Osteocyte (in vitro differentiated cells): ENCODE data around the gene KANK3. TPM values are rescaled to one million over a fixed set of nuclear protein-coding genes. Genes with fewer than 3 reads are reported as not detected.

Source experiments
- DNase-seq: peaks from one replicate; pipeline ENCODE4 v3.0.0; 2021; ENCODE audit warnings: mixed read lengths; ENCODE audit not compliant: unreplicated experiment; ENCODE audit errors: extremely low spot score
- H3K27ac Mint-ChIP-seq: one replicate; pipeline ENCODE4 v1.8.0; 2021; ENCODE audit warnings: mild to moderate bottlenecking, mixed read lengths; ENCODE audit not compliant: unreplicated experiment
- H3K27me3 Mint-ChIP-seq: one replicate; pipeline ENCODE4 v1.8.0; 2021; ENCODE audit warnings: mixed read lengths; ENCODE audit not compliant: unreplicated experiment
- H3K36me3 Mint-ChIP-seq: one replicate; pipeline ENCODE4 v1.8.0; 2021; ENCODE audit warnings: mixed read lengths; ENCODE audit not compliant: unreplicated experiment
- H3K4me1 Mint-ChIP-seq: one replicate; pipeline ENCODE4 v1.8.0; 2021; ENCODE audit warnings: mixed read lengths; ENCODE audit not compliant: unreplicated experiment
- H3K4me3 Mint-ChIP-seq: one replicate; pipeline ENCODE4 v1.8.0; 2021; ENCODE audit warnings: mild to moderate bottlenecking, moderate library complexity, mixed read lengths; ENCODE audit not compliant: unreplicated experiment
- H3K9me3 Mint-ChIP-seq: one replicate; pipeline ENCODE4 v1.8.0; 2021; ENCODE audit warnings: mixed read lengths; ENCODE audit not compliant: unreplicated experiment
- CTCF ChIP-seq: fragments of 200-600 bp; sonication (generic); IDR thresholded peaks from 2 replicates; pipeline ENCODE4 v1.5.0; 2021; ENCODE audit warnings: antibody characterized with exemption, mild to moderate bottlenecking, moderate library complexity
- total RNA-seq: library from RNA; stranded (reverse); gene quantifications from 2 replicates; pipeline ENCODE4 v1.2.1, GENCODE V29; 2021

Gene KANK3
- total RNA-seq, 1 donor from 2014 or later, result 0.30 TPM

- H3K27me3 Mint-ChIP-seq, result peaks cover 5% of the 10 kb centered on the region
- no peak overlapping the region for H3K4me3 Mint-ChIP-seq
- H3K27ac Mint-ChIP-seq, result no peak overlapping the region
- no peaks in the 10 kb centered on the region for H3K9me3 Mint-ChIP-seq
- TF ChIP-seq CTCF, result no peak
- peaks cover 8% of the 10 kb centered on the region for H3K36me3 Mint-ChIP-seq
- DNase-seq, result no peak
- H3K4me1 Mint-ChIP-seq, result peaks cover 31% of the 10 kb centered on the region
Observed at GRCh38 chr19:8324186-8325050, 18.6 kb downstream of the KANK3 start.

- Mint-ChIP-seq H3K27me3 (peaks cover 5% of the 10 kb centered on the region), H3K9me3 (no peaks in the 10 kb centered on the region), H3K4me1 (peaks cover 34% of the 10 kb centered on the region), H3K36me3 (peaks cover 8% of the 10 kb centered on the region), H3K4me3 (no peak overlapping the region), H3K27ac (no peak overlapping the region)
- TF ChIP-seq CTCF, result no peak
- DNase-seq, result no peak
Observed at GRCh38 chr19:8323781-8324185, 19.3 kb downstream of the KANK3 start.

- no peak for TF ChIP-seq CTCF
- H3K36me3 Mint-ChIP-seq, result peaks cover 8% of the 10 kb centered on the region
- peak overlapping the region; percentile 99 for H3K4me3 Mint-ChIP-seq
- DNase-seq, result no peak
- H3K27ac Mint-ChIP-seq, result no peak overlapping the region
- peaks cover 34% of the 10 kb centered on the region for H3K4me1 Mint-ChIP-seq
- no peaks in the 10 kb centered on the region for H3K27me3 Mint-ChIP-seq
- H3K9me3 Mint-ChIP-seq, result no peaks in the 10 kb centered on the region
Observed at GRCh38 chr19:8322638-8322997, 20.4 kb downstream of the KANK3 start.

- H3K4me3 Mint-ChIP-seq, result peak overlapping the region; percentile 99
- no peaks in the 10 kb centered on the region for H3K27me3 Mint-ChIP-seq
- H3K36me3 Mint-ChIP-seq, result peaks cover 8% of the 10 kb centered on the region
- no peak for TF ChIP-seq CTCF
- peaks cover 34% of the 10 kb centered on the region for H3K4me1 Mint-ChIP-seq
- no peak for DNase-seq
- no peaks in the 10 kb centered on the region for H3K9me3 Mint-ChIP-seq
- H3K27ac Mint-ChIP-seq, result peak overlapping the region; percentile 98
Observed at GRCh38 chr19:8321986-8322637, 20.9 kb downstream of the KANK3 start.
